H1 (cell line): ENCODE results near the gene EGR2. TPM values are rescaled to one million over a fixed set of nuclear protein-coding genes. Genes with fewer than 3 reads are reported as not detected.

Experiments used
- CTCF ChIA-PET: fragments of 300-600 bp; sonication (Branson Sonifier 250); formaldehyde crosslinking; loops from one replicate; lab custom pipeline; 2021; ENCODE audit not compliant: partially characterized antibody; lab: Charles Lee
- POLR2A ChIA-PET: fragments of 300-600 bp; sonication (Branson Sonifier 250); formaldehyde crosslinking; loops from one replicate; lab custom pipeline; 2021; ENCODE audit warnings: inconsistent platforms; ENCODE audit not compliant: partially characterized antibody; lab: Charles Lee
- DNase-seq, 2 experiments: peaks; one replicate each; pipeline versions ENCODE4 v3.0.0 to v3.0.0-alpha.2; 2010 to 2022; ENCODE audit warnings: low spot score in 2 of 2, low read depth in 1 of 2, mixed read lengths in 1 of 2
- FAIRE-seq: peaks from 2 replicates; lab custom pipeline; 2011; peaks lifted over from hg19 to GRCh38; lab: Jason Lieb, UNC
- H2AFZ ChIP-seq: 2 replicates; pipeline ENCODE4 v1.8.1; 2012; ENCODE audit warnings: low read length, inconsistent platforms
- H2AK5ac ChIP-seq: 2 replicates; pipeline ENCODE4 v1.6.1; 2013; ENCODE audit warnings: low read depth, low read length
- H2BK120ac ChIP-seq: replicated peaks from 2 replicates; pipeline ENCODE3; 2013; ENCODE audit warnings: low read depth, low read length, inconsistent platforms
- H2BK12ac ChIP-seq: 2 replicates; pipeline ENCODE4 v1.6.1; 2013; ENCODE audit warnings: low read depth, low read length
- H2BK15ac ChIP-seq: 2 replicates; pipeline ENCODE4 v1.6.1; 2013; ENCODE audit warnings: low read length
- H2BK20ac ChIP-seq: 2 replicates; pipeline ENCODE4 v1.6.1; 2013; ENCODE audit warnings: low read length
- H2BK5ac ChIP-seq: 2 replicates; pipeline ENCODE4 v1.6.1; 2013; ENCODE audit warnings: low read depth, low read length
- H3K14ac ChIP-seq: 2 replicates; pipeline ENCODE4 v1.6.1; 2013; ENCODE audit warnings: inconsistent platforms; ENCODE audit not compliant: insufficient read length
- H3K18ac ChIP-seq: 2 replicates; pipeline ENCODE4 v1.6.1; 2013; ENCODE audit warnings: low read length; ENCODE audit errors: extremely low read depth
- H3K23ac ChIP-seq: 2 replicates; pipeline ENCODE4 v1.6.1; 2013; ENCODE audit warnings: inconsistent platforms; ENCODE audit not compliant: insufficient read length
- H3K23me2 ChIP-seq: 2 replicates; pipeline ENCODE4 v1.6.1; 2013; ENCODE audit warnings: low read depth, low read length
- H3K27ac ChIP-seq: 2 replicates; pipeline ENCODE4 v1.6.1; 2011; ENCODE audit warnings: low read depth, low read length, inconsistent platforms
- H3K27me3 ChIP-seq, 4 experiments: replicated peaks in 1 of 4; 1 replicate in 1 of 4; 2 replicates in 3 of 4; pipeline versions ENCODE4 v1.6.1 to v1.8.1; 2011 to 2013; ENCODE audit warnings: low read length in 3 of 4, mild to moderate bottlenecking in 3 of 4, inconsistent platforms in 2 of 4, mixed read lengths in 2 of 4, moderate library complexity in 1 of 4; ENCODE audit not compliant: control insufficient read depth in 3 of 4, insufficient read depth in 3 of 4; ENCODE audit errors: extremely low read depth in 1 of 4
- H3K36me3 ChIP-seq, 4 experiments: 2 replicates each; pipeline versions ENCODE4 v1.6.1 to v1.8.1; 2011 to 2013; ENCODE audit warnings: mild to moderate bottlenecking in 4 of 4, low read length in 3 of 4, moderate library complexity in 2 of 4, control low read depth in 1 of 4, inconsistent platforms in 1 of 4; ENCODE audit not compliant: insufficient read depth in 4 of 4, control insufficient read depth in 2 of 4
- H3K4ac ChIP-seq: replicated peaks from 2 replicates; pipeline ENCODE3; 2013; ENCODE audit warnings: low read length, low read depth, mixed read lengths, inconsistent platforms; ENCODE audit not compliant: insufficient read length
- H3K4me1 ChIP-seq, 4 experiments: replicated peaks in 1 of 4; 1 replicate in 1 of 4; 2 replicates in 3 of 4; pipeline versions ENCODE4 v1.6.1 to v1.8.1; 2011 to 2013; ENCODE audit warnings: low read length in 3 of 4, inconsistent platforms in 2 of 4, mixed read lengths in 1 of 4; ENCODE audit not compliant: insufficient read depth in 4 of 4, control insufficient read depth in 3 of 4
- H3K4me2 ChIP-seq, 2 experiments: 2 replicates each; pipeline versions ENCODE4 v1.6.1 to v1.8.1; 2011 to 2013; ENCODE audit warnings: low read depth in 2 of 2, low read length in 2 of 2, control low read depth in 1 of 2, inconsistent platforms in 1 of 2, mild to moderate bottlenecking in 1 of 2; ENCODE audit not compliant: insufficient read depth in 1 of 2
- H3K4me3 ChIP-seq, 4 experiments: fragments of 200-600, 300-600 bp in 1 of 4; sonication (generic), shearing (Covaris generic), sonication (Bioruptor Twin) in 1 of 4; 2 replicates each; pipeline versions ENCODE4 v1.5.1 to v1.8.1; 2011 to 2016; ENCODE audit warnings: low read length in 4 of 4, low read depth in 3 of 4, control low read depth in 2 of 4, inconsistent platforms in 2 of 4, mild to moderate bottlenecking in 2 of 4, mixed read lengths in 1 of 4, moderate library complexity in 1 of 4; ENCODE audit not compliant: insufficient read depth in 2 of 4; ENCODE audit errors: extremely low read depth in 1 of 4
- H3K56ac ChIP-seq: replicated peaks from 2 replicates; pipeline ENCODE3; 2013; ENCODE audit warnings: low read depth, mild to moderate bottlenecking, mixed read lengths, low read length, inconsistent platforms; ENCODE audit not compliant: insufficient read length
- H3K79me1 ChIP-seq: 2 replicates; pipeline ENCODE4 v1.6.1; 2013; ENCODE audit warnings: low read depth, low read length, control low read depth
- H3K79me2 ChIP-seq, 2 experiments: 2 replicates each; pipeline versions ENCODE4 v1.6.1 to v1.8.1; 2012 to 2013; ENCODE audit warnings: low read length in 2 of 2, mild to moderate bottlenecking in 2 of 2, inconsistent platforms in 1 of 2; ENCODE audit not compliant: insufficient read depth in 2 of 2, control insufficient read depth in 1 of 2
- H3K9ac ChIP-seq, 4 experiments: replicated peaks in 1 of 4; 1 replicate in 1 of 4; 2 replicates in 3 of 4; pipeline versions ENCODE4 v1.6.1 to v1.8.1; 2011 to 2013; ENCODE audit warnings: low read depth in 3 of 4, low read length in 3 of 4, control low read depth in 2 of 4, mild to moderate bottlenecking in 2 of 4, moderate library complexity in 2 of 4, inconsistent platforms in 1 of 4; ENCODE audit errors: extremely low read depth in 1 of 4
- H3K9me3 ChIP-seq, 2 experiments: 2 replicates each; pipeline versions ENCODE4 v1.6.1 to v1.8.1; 2012 to 2013; ENCODE audit warnings: mild to moderate bottlenecking in 2 of 2, moderate library complexity in 2 of 2, control low read depth in 1 of 2, inconsistent platforms in 1 of 2, low read depth in 1 of 2, low read length in 1 of 2, mixed read lengths in 1 of 2; ENCODE audit not compliant: insufficient read depth in 2 of 2
- H4K20me1 ChIP-seq, 2 experiments: replicated peaks in 1 of 2; 2 replicates each; pipeline versions ENCODE3 to v1.8.1; 2011 to 2013; ENCODE audit warnings: inconsistent platforms in 2 of 2, low read length in 2 of 2, mild to moderate bottlenecking in 1 of 2; ENCODE audit not compliant: insufficient read depth in 2 of 2, control insufficient read depth in 1 of 2
- H4K5ac ChIP-seq: 2 replicates; pipeline ENCODE4 v1.6.1; 2013; ENCODE audit warnings: low read length, low read depth, mixed read lengths, inconsistent platforms; ENCODE audit not compliant: insufficient read length
- H4K8ac ChIP-seq: 2 replicates; pipeline ENCODE4 v1.8.0; 2013; ENCODE audit warnings: mild to moderate bottlenecking, moderate library complexity, low read length, inconsistent platforms; ENCODE audit not compliant: insufficient read depth; ENCODE audit errors: extremely low read depth
- H4K91ac ChIP-seq: replicated peaks from 2 replicates; pipeline ENCODE3; 2013; ENCODE audit warnings: low read length, mixed read lengths, inconsistent platforms; ENCODE audit not compliant: insufficient read length
- ASH2L ChIP-seq: fragments of 200-600, 300-600 bp; sonication (generic); IDR thresholded peaks from one replicate; pipeline ENCODE4 v1.7.1; 2017; ENCODE audit warnings: low read length
- BACH1 ChIP-seq: IDR thresholded peaks from 2 replicates; pipeline ENCODE4 v1.6.1; 2012; ENCODE audit warnings: low read length, improper control_type of control experiment
- BCL11A ChIP-seq, 2 experiments: IDR thresholded peaks; one replicate each; pipeline ENCODE4 v1.6.1; 2011; ENCODE audit warnings: low read depth in 2 of 2, low read length in 2 of 2, mild to moderate bottlenecking in 2 of 2
- CBX5 ChIP-seq: fragments of 300-800, 300-1000 bp; sonication (generic); IDR thresholded peaks from 2 replicates; pipeline ENCODE4 v1.7.1; 2016; ENCODE audit warnings: antibody characterized with exemption, low read length, low read depth
- EGR1 ChIP-seq: IDR thresholded peaks from 2 replicates; pipeline ENCODE4 v1.6.1; 2011; ENCODE audit warnings: low read depth, low read length, borderline replicate concordance
- FOSL1 ChIP-seq: IDR thresholded peaks from 2 replicates; pipeline ENCODE4 v1.6.1; 2011; ENCODE audit warnings: mild to moderate bottlenecking, low read depth, low read length, moderate library complexity; ENCODE audit not compliant: insufficient read depth
- JUND ChIP-seq: IDR thresholded peaks from 2 replicates; pipeline ENCODE4 v1.6.1; 2011; ENCODE audit warnings: mild to moderate bottlenecking, improper control_type of control experiment, low read length
- MAFK ChIP-seq: IDR thresholded peaks from 2 replicates; pipeline ENCODE4 v1.6.1; 2012; ENCODE audit warnings: low read depth, mild to moderate bottlenecking, improper control_type of control experiment, low read length
- RNF2 ChIP-seq: fragments of 200-900, 300-1000 bp; sonication (generic); IDR thresholded peaks from 2 replicates; pipeline ENCODE4 v1.7.1; 2016; ENCODE audit warnings: borderline replicate concordance, low read depth, mild to moderate bottlenecking, antibody characterized with exemption, low read length; ENCODE audit not compliant: poor library complexity, severe bottlenecking; ENCODE audit errors: missing control alignments
- SIX5 ChIP-seq: IDR thresholded peaks from 2 replicates; pipeline ENCODE4 v1.6.1; 2011; ENCODE audit warnings: mild to moderate bottlenecking, low read depth, low read length
- SUZ12 ChIP-seq: fragments of 200-600 bp; sonication (generic); IDR thresholded peaks from 2 replicates; pipeline ENCODE4 v1.6.1; 2012; ENCODE audit warnings: mild to moderate bottlenecking, inconsistent platforms, low read length, moderate library complexity, mixed read lengths
- TAF1 ChIP-seq: IDR thresholded peaks from 2 replicates; pipeline ENCODE4 v1.6.1; 2011; ENCODE audit warnings: mild to moderate bottlenecking, low read depth, low read length
- ZNF274 ChIP-seq: IDR thresholded peaks from 2 replicates; pipeline ENCODE4 v1.7.0; 2012; ENCODE audit warnings: low read length, borderline replicate concordance; ENCODE audit errors: extremely low read depth
- whole genome bisulfite sequencing, 2 experiments: shearing (Covaris generic) in 1 of 2; methylation state at CpG; one replicate each; pipeline versions ENCODE4 v1.1.6 to v1.1.7; 2013 to 2015; ENCODE audit warnings: low lambda C conversion rate in 2 of 2, mixed read lengths in 2 of 2, inconsistent platforms in 1 of 2, low coverage in 1 of 2, missing lambda C conversion rate in 1 of 2; ENCODE audit not compliant: insufficient replicate concordance in 2 of 2, insufficient coverage in 1 of 2, insufficient read length in 1 of 2; ENCODE audit errors: extremely low coverage in 1 of 2, missing lambda C conversion rate in 1 of 2; 5-methylcytosine and 5-hydroxymethylcytosine counted together
- polyA plus RNA-seq, 7 experiments: library from polyadenylated mRNA; depleted of rRNA in 3 of 7; stranded (reverse) in 5 of 7; unstranded in 2 of 7; fragments of >200 nt in 5 of 7; fragments of 200-250 nt in 2 of 7; gene quantifications; 1 replicate in 5 of 7; 2 replicates in 1 of 7; 4 replicates in 1 of 7; pipeline versions ENCODE4 v1.2.1 to v1.2.3, GENCODE V29; 2011 to 2013; ENCODE audit warnings: missing spikeins in 2 of 7, mixed read lengths in 2 of 7
- total RNA-seq: library from RNA; stranded (reverse); fragmentation: NEBNext Ultra II Directional; extraction: Animal tissue kit (Norgen Biotek cat#: 25700); gene quantifications from 2 replicates; pipeline ENCODE4 v1.2.1, GENCODE V29; 2021
- TF ChIP-seq, protein P1 (sequence below): IDR thresholded peaks from 2 replicates; pipeline ENCODE4 v1.6.1; 2012; ENCODE audit warnings: inconsistent platforms

EGR2 gene
- total and polyA plus RNA-seq, 2 of the 8 experiments (the other 6 are each of a cell fraction or from before 2014, with no cell fraction given), result 1.3 to 2.1 TPM

DNA sequence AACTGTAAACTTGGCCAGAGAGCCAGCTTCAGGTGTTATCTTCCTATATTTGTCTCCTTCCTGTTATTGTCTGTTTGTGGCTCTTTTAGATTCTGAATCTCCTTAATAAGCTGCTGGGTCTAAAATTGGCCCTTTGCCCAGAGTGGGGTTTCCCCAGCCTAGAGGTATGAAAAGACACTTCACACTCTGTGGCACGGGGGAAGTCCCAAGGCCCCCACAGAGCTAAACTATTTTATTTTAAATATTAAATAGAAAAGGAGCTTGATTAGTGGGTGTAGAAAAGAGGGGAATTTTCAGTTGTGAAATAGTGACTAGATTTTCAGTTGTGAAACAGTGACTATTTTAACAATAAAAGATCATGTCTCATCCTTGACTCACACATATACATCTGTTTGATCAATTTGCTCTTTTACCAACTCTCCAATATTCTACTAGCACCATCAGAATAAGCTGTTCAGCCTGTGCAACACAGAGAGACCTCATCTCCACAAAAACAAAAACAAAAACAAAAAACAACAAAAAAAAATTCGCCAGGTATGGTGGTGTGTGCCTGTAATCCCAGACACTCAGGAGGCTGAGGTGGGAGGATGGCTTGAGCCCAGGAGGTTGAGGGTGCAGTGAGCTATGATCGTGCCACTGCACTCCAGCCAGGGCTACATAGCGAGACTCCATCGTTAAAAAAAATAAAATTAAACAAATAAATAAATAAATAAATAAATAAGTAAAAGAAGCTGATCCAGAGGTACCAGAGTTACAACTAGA is 36.5 kb downstream of the EGR2 start:
- Histone ChIP-seq H3K23ac (no peak overlapping the region), H3K9me3 (no peaks in the 10 kb centered on the region; a peak in 1 of 4 replicates), H2BK15ac (no peak overlapping the region), H3K56ac (no peak overlapping the region), H3K4me2 (no peak overlapping the region), H4K91ac (no peak overlapping the region), H3K27me3 (no peaks in the 10 kb centered on the region), H3K23me2 (no peaks in the 10 kb centered on the region), H3K36me3 (no peaks in the 10 kb centered on the region), H2AFZ (no peak overlapping the region), H3K79me1 (no peaks in the 10 kb centered on the region), H4K5ac (no peak overlapping the region), H4K20me1 (no peaks in the 10 kb centered on the region), H3K18ac (no peak overlapping the region), H2AK5ac (no peak overlapping the region), H3K4me1 (no peaks in the 10 kb centered on the region), H2BK120ac (no peak overlapping the region), H2BK5ac (no peak overlapping the region), H2BK20ac (no peak overlapping the region), H4K8ac (no peak overlapping the region), H3K4me3 (no peak overlapping the region), H3K79me2 (no peaks in the 10 kb centered on the region), H2BK12ac (no peak overlapping the region), H3K14ac (no peak overlapping the region), H3K4ac (no peak overlapping the region), H3K9ac (no peak overlapping the region), H3K27ac (no peak overlapping the region)
- WGBS, 2 experiments, result 95% methylated on average over 5 of the region's 5 CpGs; no CpG with 5 or more reads in 1 of the 2 experiments
- ChIA-PET POLR2A (no interaction called here), CTCF (no interaction called here)
- DNase-seq (no peak), FAIRE-seq (no peak)
- TF ChIP-seq SIX5, result no peak
- TF ChIP-seq FOSL1, result no peak
- TF ChIP-seq EGR1, result no peak
- no peak for TF ChIP-seq CBX5
- TF ChIP-seq RNF2, result no peak
- TF ChIP-seq ASH2L, result no peak
- TF ChIP-seq TAF1, result no peak
- TF ChIP-seq, protein P1, sequence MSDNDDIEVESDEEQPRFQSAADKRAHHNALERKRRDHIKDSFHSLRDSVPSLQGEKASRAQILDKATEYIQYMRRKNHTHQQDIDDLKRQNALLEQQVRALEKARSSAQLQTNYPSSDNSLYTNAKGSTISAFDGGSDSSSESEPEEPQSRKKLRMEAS, result no peak
- no peak for TF ChIP-seq BACH1
- no peak for TF ChIP-seq JUND
- TF ChIP-seq SUZ12, result no peak
- no peak for TF ChIP-seq ZNF274
- TF ChIP-seq BCL11A (IDR thresholded peaks at IDR 0.05; ENCODE audit: low read depth in 2 of 2, low read length in 2 of 2), result no peak
- TF ChIP-seq MAFK, result no peak
